Thymus (tissue), 11 donors: Measurements from ENCODE around the gene ANO10. TPM values are rescaled to one million over a fixed set of nuclear protein-coding genes. Genes with fewer than 3 reads are reported as not detected.

ENCODE experiments used
- DNase-seq, 9 donors: peaks; one replicate each; pipeline ENCODE4 v3.0.0-alpha.2; 2013; ENCODE audit warnings: low spot score in 9 of 9, low read depth in 6 of 9, missing footprints in 1 of 9
- H3K27ac ChIP-seq, 2 donors: one replicate each; pipeline ENCODE4 v1.5.1; 2013; ENCODE audit warnings: control low read depth in 1 of 2, low read depth in 1 of 2, low read length in 1 of 2, mild to moderate bottlenecking in 1 of 2, moderate library complexity in 1 of 2
- H3K27me3 ChIP-seq, 2 donors: one replicate each; pipeline ENCODE4 v1.5.1; 2013; ENCODE audit warnings: low read length in 1 of 2; ENCODE audit not compliant: control insufficient read depth in 2 of 2, insufficient read depth in 1 of 2
- H3K36me3 ChIP-seq, 2 donors: one replicate each; pipeline ENCODE4 v1.5.1; 2013; ENCODE audit warnings: low read length in 1 of 2, mild to moderate bottlenecking in 1 of 2, moderate library complexity in 1 of 2; ENCODE audit not compliant: control insufficient read depth in 2 of 2, insufficient read depth in 2 of 2
- H3K4me1 ChIP-seq, 2 donors: one replicate each; pipeline ENCODE4 v1.5.1; 2013; ENCODE audit warnings: low read length in 2 of 2; ENCODE audit not compliant: control insufficient read depth in 2 of 2, insufficient read depth in 2 of 2
- H3K4me3 ChIP-seq, 2 donors: one replicate each; pipeline ENCODE4 v1.5.1; 2013; ENCODE audit warnings: low read length in 2 of 2, control low read depth in 1 of 2, mild to moderate bottlenecking in 1 of 2
- H3K9me3 ChIP-seq, 2 donors: one replicate each; pipeline ENCODE4 v1.5.1; 2013; ENCODE audit warnings: low read length in 1 of 2, mild to moderate bottlenecking in 1 of 2; ENCODE audit not compliant: control insufficient read depth in 2 of 2, insufficient read depth in 1 of 2
- WGBS: extraction: QIAGEN DNeasy Blood & Tissue Kit; methylation state at CpG from one replicate; pipeline ENCODE4 v1.1.7; 2013; 5-methylcytosine and 5-hydroxymethylcytosine counted together
- polyA plus RNA-seq: library from polyadenylated mRNA; stranded (reverse); fragments of 200-250 nt; gene quantifications from one replicate; pipeline ENCODE4 v1.2.3, GENCODE V29; 2013
- total RNA-seq: library from RNA; stranded (reverse); fragments of 120-200 nt; gene quantifications from one replicate; pipeline ENCODE4 v1.2.4, GENCODE V29; 2013
- donor health status: healthy.

The ANO10 gene
- total and polyA plus RNA-seq, 2 donors: 5.2 to 8.7 TPM

GRCh38 chr3:43648957-43649356 is 27.1 kb upstream of the ANO10 start:
- Histone ChIP-seq H3K27ac (no peak overlapping the region), H3K4me3 (no peak overlapping the region), H3K4me1 (no peaks in the 10 kb centered on the region), H3K36me3 (no peaks in the 10 kb centered on the region), H3K27me3 (peaks cover 0 to 2% of the 10 kb centered on the region in 2 donors), H3K9me3 (no peaks in the 10 kb centered on the region)
- no peak for DNase-seq
- WGBS: 99% methylated on average over 3 of the region's 3 CpGs

- Histone ChIP-seq H3K4me3 (no peak overlapping the region), H3K27me3 (peaks cover 0 to 2% of the 10 kb centered on the region in 2 donors), H3K9me3 (no peaks in the 10 kb centered on the region), H3K4me1 (no peaks in the 10 kb centered on the region), H3K36me3 (no peaks in the 10 kb centered on the region), H3K27ac (no peak overlapping the region)
- WGBS: 97% methylated on average over 6 of the region's 6 CpGs
- DNase-seq: no peak
Observed at GRCh38 chr3:43647331-43648166, 25.7 kb upstream of the ANO10 start.

- H3K36me3 ChIP-seq: no peaks in the 10 kb centered on the region
- no peaks in the 10 kb centered on the region for H3K4me1 ChIP-seq
- no peak for DNase-seq
- H3K4me3 ChIP-seq: no peak overlapping the region
- no peaks in the 10 kb centered on the region for H3K9me3 ChIP-seq
- 99% methylated on average over 2 of the region's 2 CpGs for WGBS
- no peaks in the 10 kb centered on the region for H3K27me3 ChIP-seq
- H3K27ac ChIP-seq: no peak overlapping the region
Observed at GRCh38 chr3:43644443-43644842, 22.6 kb upstream of the ANO10 start.

- H3K27ac ChIP-seq: no peak overlapping the region
Observed at GRCh38 chr3:43641306-43642114, 19.7 kb upstream of the ANO10 start.

GRCh38 chr3:43640681-43641080 is 18.9 kb upstream of the ANO10 start:
- 98% methylated on average over 3 of the region's 3 CpGs for WGBS
- no peaks in the 10 kb centered on the region for H3K4me1 ChIP-seq
- H3K9me3 ChIP-seq: no peaks in the 10 kb centered on the region
- no peak for DNase-seq
- H3K4me3 ChIP-seq: no peak overlapping the region
- H3K27me3 ChIP-seq: no peaks in the 10 kb centered on the region
- no peaks in the 10 kb centered on the region for H3K36me3 ChIP-seq
- no peak overlapping the region for H3K27ac ChIP-seq

More at GRCh38 chr3:43641306-43642114, 19.7 kb upstream of the ANO10 start:
- WGBS: 97% methylated on average over 4 of the region's 4 CpGs
- Histone ChIP-seq H3K9me3 (no peaks in the 10 kb centered on the region), H3K27me3 (no peaks in the 10 kb centered on the region), H3K36me3 (no peaks in the 10 kb centered on the region), H3K4me1 (no peaks in the 10 kb centered on the region), H3K4me3 (no peak overlapping the region)
- DNase-seq: no peak

GRCh38 chr3:43638594-43639447 is 17.0 kb upstream of the ANO10 start:
- 33% methylated on average over 9 of the region's 9 CpGs for WGBS
- H3K27ac ChIP-seq: no peak overlapping the region

GRCh38 chr3:43637702-43638101 is 15.9 kb upstream of the ANO10 start:
- H3K27ac ChIP-seq: no peak overlapping the region
- H3K4me1 ChIP-seq: no peaks in the 10 kb centered on the region
- H3K4me3 ChIP-seq: no peak overlapping the region
- no peaks in the 10 kb centered on the region for H3K9me3 ChIP-seq
- no peaks in the 10 kb centered on the region for H3K36me3 ChIP-seq
- DNase-seq: no peak
- WGBS: 95% methylated on average over 3 of the region's 3 CpGs
- H3K27me3 ChIP-seq: no peaks in the 10 kb centered on the region

More at GRCh38 chr3:43638594-43639447, 17.0 kb upstream of the ANO10 start:
- Histone ChIP-seq H3K4me3 (no peak overlapping the region), H3K4me1 (no peaks in the 10 kb centered on the region), H3K9me3 (no peaks in the 10 kb centered on the region), H3K36me3 (no peaks in the 10 kb centered on the region), H3K27me3 (no peaks in the 10 kb centered on the region)
- DNase-seq: peak in 3 of 9 donors; percentile 7 to 37 (median 33)

GRCh38 chr3:43632986-43633385 is 11.2 kb upstream of the ANO10 start:
- 83% methylated on average over 7 of the region's 7 CpGs for WGBS
- Histone ChIP-seq H3K9me3 (no peaks in the 10 kb centered on the region), H3K4me3 (no peak overlapping the region), H3K27me3 (peaks cover 0 to 3% of the 10 kb centered on the region in 2 donors), H3K36me3 (no peaks in the 10 kb centered on the region), H3K27ac (no peak overlapping the region), H3K4me1 (no peaks in the 10 kb centered on the region)
- DNase-seq: no peak
